SU-DHL-6 (cell line): ENCODE data around the gene RGS6.

ENCODE experiments used
- H2AFZ ChIP-seq: fragments of 200-600 bp; sonication (generic); 2 replicates; pipeline ENCODE4 v1.6.1; 2014; ENCODE audit warnings: low read depth, mild to moderate bottlenecking, moderate library complexity, mixed read lengths, antibody characterized with exemption, low read length; ENCODE audit not compliant: severe bottlenecking
- H3F3A ChIP-seq: fragments of 200-600 bp; shearing (Covaris generic); 2 replicates; pipeline ENCODE4 v1.6.0; 2016; ENCODE audit warnings: antibody characterized with exemption, mild to moderate bottlenecking; ENCODE audit not compliant: insufficient read depth
- H3K27ac ChIP-seq: fragments of 200-600 bp; sonication (generic); 2 replicates; pipeline ENCODE4 v1.5.1; 2016; ENCODE audit warnings: low read depth, mild to moderate bottlenecking, low read length, moderate library complexity, mixed read lengths
- H3K27me3 ChIP-seq: fragments of 200-600 bp; sonication (generic), shearing (Covaris generic); 2 replicates; pipeline ENCODE4 v1.6.0; 2014; ENCODE audit warnings: mild to moderate bottlenecking, low read length
- H3K36me3 ChIP-seq: fragments of 200-600 bp; sonication (generic); 2 replicates; pipeline ENCODE4 v1.6.1; 2014; ENCODE audit warnings: mild to moderate bottlenecking, low read length, mixed read lengths
- H3K4me2 ChIP-seq: fragments of 300-600, 200-600 bp; shearing (Covaris generic), sonication (generic); 2 replicates; pipeline ENCODE4 v1.6.0; 2014; ENCODE audit warnings: low read length, low read depth, mild to moderate bottlenecking; ENCODE audit not compliant: poor library complexity, severe bottlenecking
- H3K4me3 ChIP-seq: fragments of 200-600 bp; sonication (generic); 2 replicates; pipeline ENCODE4 v1.5.1; 2014; ENCODE audit warnings: antibody characterized with exemption, low read length, mild to moderate bottlenecking, mixed read lengths; ENCODE audit not compliant: insufficient read depth, poor library complexity, severe bottlenecking
- H3K79me2 ChIP-seq: fragments of 200-600 bp; sonication (generic); 2 replicates; pipeline ENCODE4 v1.6.1; 2014; ENCODE audit warnings: mild to moderate bottlenecking, low read length, moderate library complexity; ENCODE audit not compliant: insufficient read depth
- H3K9ac ChIP-seq: fragments of 200-600 bp; sonication (generic); 2 replicates; pipeline ENCODE4 v1.7.0; 2014; ENCODE audit warnings: mild to moderate bottlenecking, low read length
- H3K9me2 ChIP-seq: fragments of 200-600 bp; sonication (generic); replicated peaks from 2 replicates; pipeline ENCODE4 v1.6.1; 2014; ENCODE audit warnings: low read length; ENCODE audit not compliant: insufficient read depth
- H3K9me3 ChIP-seq: fragments of 200-600 bp; sonication (generic); 2 replicates; pipeline ENCODE4 v1.6.1; 2014; ENCODE audit warnings: low read length, mixed read lengths; ENCODE audit not compliant: insufficient read depth
- H4K20me1 ChIP-seq: fragments of 200-600 bp; sonication (generic); 2 replicates; pipeline ENCODE4 v1.6.1; 2014; ENCODE audit warnings: low read depth, mild to moderate bottlenecking, antibody characterized with exemption, low read length, moderate library complexity, mixed read lengths
- CTCF ChIP-seq: fragments of 200-600 bp; sonication (generic); IDR thresholded peaks from one replicate; pipeline ENCODE4 v1.5.1; 2017; ENCODE audit warnings: antibody characterized with exemption, mild to moderate bottlenecking, low read length, moderate library complexity; ENCODE audit not compliant: insufficient read depth, poor library complexity, severe bottlenecking
- EZH2phosphoT487 ChIP-seq: fragments of 200-600 bp; sonication (generic), shearing (Covaris generic); conservative IDR thresholded peaks from 2 replicates; pipeline ENCODE4 v1.6.1; 2018; ENCODE audit warnings: mild to moderate bottlenecking, antibody characterized with exemption, low read length, moderate library complexity, mixed read lengths

The RGS6 gene

GRCh38 chr14:71994416-71994815, 62.2 kb downstream of the RGS6 start:
- Histone ChIP-seq H3K9me3 (no peaks in the 10 kb centered on the region), H2AFZ (no peak overlapping the region), H3K4me2 (no peak overlapping the region), H3K27me3 (no peaks in the 10 kb centered on the region; the same call in 1 of the 2 replicates), H3K36me3 (no peaks in the 10 kb centered on the region), H3K27ac (no peak overlapping the region), H3K9ac (no peak overlapping the region), H4K20me1 (no peaks in the 10 kb centered on the region), H3K9me2 (no peaks in the 10 kb centered on the region), H3K4me3 (no peak overlapping the region), H3K79me2 (no peaks in the 10 kb centered on the region), H3F3A (no peaks in the 10 kb centered on the region)
- TF ChIP-seq EZH2phosphoT487 = no peak
- no peak for TF ChIP-seq CTCF

- Histone ChIP-seq H3K9me3 (no peaks in the 10 kb centered on the region), H4K20me1 (no peaks in the 10 kb centered on the region), H3K27me3 (no peaks in the 10 kb centered on the region), H3F3A (no peaks in the 10 kb centered on the region), H3K27ac (no peak overlapping the region), H3K9ac (no peak overlapping the region), H3K4me2 (no peak overlapping the region), H3K4me3 (no peak overlapping the region), H3K79me2 (no peaks in the 10 kb centered on the region), H2AFZ (no peak overlapping the region), H3K36me3 (no peaks in the 10 kb centered on the region), H3K9me2 (no peaks in the 10 kb centered on the region; the same call in 1 of the 2 replicates)
- TF ChIP-seq EZH2phosphoT487 (no peak), CTCF (no peak)
Observed at GRCh38 chr14:71995741-71996140, 63.5 kb downstream of the RGS6 start.

GRCh38 chr14:71996610-71997009, 64.4 kb downstream of the RGS6 start:
- H3K27me3 ChIP-seq = no peaks in the 10 kb centered on the region
- H2AFZ ChIP-seq = no peak overlapping the region
- TF ChIP-seq EZH2phosphoT487 (no peak), CTCF (no peak)
- no peak overlapping the region for H3K4me2 ChIP-seq
- H3K36me3 ChIP-seq = no peaks in the 10 kb centered on the region
- H3K79me2 ChIP-seq = no peaks in the 10 kb centered on the region
- no peaks in the 10 kb centered on the region for H4K20me1 ChIP-seq
- no peak overlapping the region for H3K9ac ChIP-seq
- H3K4me3 ChIP-seq = no peak overlapping the region
- no peaks in the 10 kb centered on the region for H3K9me3 ChIP-seq
- no peak overlapping the region for H3K27ac ChIP-seq
- H3F3A ChIP-seq = no peaks in the 10 kb centered on the region
- H3K9me2 ChIP-seq = no peaks in the 10 kb centered on the region; the same call in 1 of the 2 replicates
